Keratinocyte (primary cell): ENCODE results near the gene PARD3B. TPM values are rescaled to one million over a fixed set of nuclear protein-coding genes. Genes with fewer than 3 reads are reported as not detected.

Experiments
- DNase-seq: peaks from one replicate; pipeline ENCODE4 v3.0.0-alpha.2; 2011; ENCODE audit warnings: low read depth, missing footprints, low spot score
- FAIRE-seq: peaks from 2 replicates; lab custom pipeline; 2011; peaks lifted over from hg19 to GRCh38; lab: Jason Lieb, UNC
- H2AFZ ChIP-seq: 2 replicates; pipeline ENCODE4 v1.6.0; 2012; ENCODE audit warnings: low read length, control low read depth, inconsistent platforms; ENCODE audit not compliant: control insufficient read depth
- H3K27ac ChIP-seq: 2 replicates; pipeline ENCODE4 v1.5.1; 2011; ENCODE audit warnings: low read length; ENCODE audit not compliant: control insufficient read depth, insufficient read depth
- H3K27me3 ChIP-seq: 3 replicates; pipeline ENCODE4 v1.6.0; 2011; ENCODE audit warnings: low read length; ENCODE audit not compliant: control insufficient read depth, insufficient read depth; ENCODE audit errors: extremely low read depth
- H3K36me3 ChIP-seq, 2 experiments: 2 replicates in 1 of 2; 3 replicates in 1 of 2; pipeline ENCODE4 v1.5.1; 2011; ENCODE audit warnings: low read length in 2 of 2, mild to moderate bottlenecking in 1 of 2; ENCODE audit not compliant: control insufficient read depth in 2 of 2, insufficient read depth in 2 of 2; ENCODE audit errors: extremely low read depth in 1 of 2
- H3K4me1 ChIP-seq: 3 replicates; pipeline ENCODE4 v1.5.1; 2011; ENCODE audit warnings: low read length; ENCODE audit not compliant: control insufficient read depth, insufficient read depth; ENCODE audit errors: extremely low read depth
- H3K4me2 ChIP-seq: 3 replicates; pipeline ENCODE4 v1.6.0; 2011; ENCODE audit warnings: low read depth, low read length; ENCODE audit not compliant: control insufficient read depth, insufficient read depth; ENCODE audit errors: extremely low read depth
- H3K4me3 ChIP-seq, 3 experiments: fragments of 200-600 bp in 1 of 3; sonication (generic) in 1 of 3; 2 replicates in 2 of 3; 3 replicates in 1 of 3; pipeline ENCODE4 v1.5.1; 2011 to 2016; ENCODE audit warnings: low read length in 3 of 3, mild to moderate bottlenecking in 3 of 3, control low read depth in 2 of 3, inconsistent platforms in 1 of 3, low read depth in 1 of 3, mixed read lengths in 1 of 3, mixed run types in 1 of 3, moderate library complexity in 1 of 3; ENCODE audit not compliant: control insufficient read depth in 2 of 3, insufficient read depth in 2 of 3; ENCODE audit errors: extremely low read depth in 1 of 3
- H3K79me2 ChIP-seq: 2 replicates; pipeline ENCODE4 v1.6.0; 2012; ENCODE audit warnings: low read length; ENCODE audit not compliant: control insufficient read depth, insufficient read depth
- H3K9ac ChIP-seq: 3 replicates; pipeline ENCODE4 v1.6.0; 2011; ENCODE audit warnings: low read length; ENCODE audit not compliant: control insufficient read depth, insufficient read depth; ENCODE audit errors: extremely low read depth
- H3K9me1 ChIP-seq: 3 replicates; pipeline ENCODE4 v1.6.0; 2011; ENCODE audit warnings: low read length; ENCODE audit not compliant: control insufficient read depth, insufficient read depth; ENCODE audit errors: extremely low read depth
- H3K9me3 ChIP-seq: 2 replicates; pipeline ENCODE4 v1.5.1; 2012; ENCODE audit warnings: low read depth, low read length; ENCODE audit not compliant: control insufficient read depth
- H4K20me1 ChIP-seq: 3 replicates; pipeline ENCODE4 v1.6.0; 2011; ENCODE audit warnings: low read length; ENCODE audit not compliant: control insufficient read depth, insufficient read depth; ENCODE audit errors: extremely low read depth
- EZH2 ChIP-seq: IDR thresholded peaks from one replicate; pipeline ENCODE4 v1.6.1; 2012; ENCODE audit warnings: inconsistent platforms, mild to moderate bottlenecking, low read length, moderate library complexity
- dilution Hi-C: fragments of 300-500 bp; cut with MboI; formaldehyde crosslinking; loops from one replicate; pipeline ENCODE4 v1.7.0; 2020; ENCODE audit warnings: low sequenced_read_pairs; ENCODE audit not compliant: extremely low pct_ligation_motif_present
- polyA plus RNA-seq, 5 experiments: library from polyadenylated mRNA; depleted of rRNA in 3 of 5; stranded (reverse) in 3 of 5; stranded (forward) in 1 of 5; unstranded in 1 of 5; fragments of >200 nt; gene quantifications; 1 replicate in 1 of 5; 2 replicates in 3 of 5; 3 replicates in 1 of 5; pipeline versions ENCODE4 v1.2.1 to v1.2.3, GENCODE V29; 2011 to 2012; ENCODE audit warnings: missing spikeins in 2 of 5, low read depth in 1 of 5, low replicate concordance in 1 of 5
- TF ChIP-seq, protein P1 (sequence below), 3 experiments: IDR thresholded peaks in 1 of 3; conservative IDR thresholded peaks in 1 of 3; optimal IDR thresholded peaks in 1 of 3; 2 replicates in 2 of 3; 3 replicates in 1 of 3; pipeline versions ENCODE3 to v1.5.1; 2011; ENCODE audit warnings: low read length in 3 of 3, mild to moderate bottlenecking in 3 of 3, moderate library complexity in 2 of 3, control low read depth in 1 of 3, inconsistent platforms in 1 of 3; ENCODE audit not compliant: insufficient read depth in 2 of 3; ENCODE audit errors: extremely low read depth in 1 of 3

The PARD3B gene
- polyA plus RNA-seq, 1 donor (not counting 4 experiments of a cell fraction or from before 2014, with no cell fraction given), result 1.2 TPM

DNA sequence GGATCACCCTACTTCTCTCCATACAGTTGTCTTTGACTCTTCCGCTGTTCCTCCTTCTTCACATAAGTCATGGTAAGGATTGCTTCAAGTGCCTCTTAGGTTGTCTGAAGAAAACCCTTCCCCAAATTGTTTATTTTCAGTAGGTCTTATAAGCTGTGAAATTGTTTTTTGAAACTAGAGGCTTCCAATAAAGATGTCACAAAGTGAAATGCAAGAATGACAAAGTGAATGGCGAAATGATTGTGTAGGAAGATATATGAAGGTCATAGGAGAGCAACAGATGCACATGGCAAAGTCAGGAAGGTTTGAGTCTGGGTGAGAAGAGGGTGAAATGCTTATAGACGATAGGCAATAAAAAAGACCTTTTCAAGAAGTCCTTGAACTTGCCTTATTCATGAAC lies 548.8 kb downstream of the PARD3B start:
- H3K9ac ChIP-seq, result no peak overlapping the region
- H3K9me3 ChIP-seq, result no peaks in the 10 kb centered on the region
- FAIRE-seq (no peak), DNase-seq (no peak)
- no peak overlapping the region for H2AFZ ChIP-seq
- H3K36me3 ChIP-seq, result no peaks in the 10 kb centered on the region
- no peaks in the 10 kb centered on the region for H3K9me1 ChIP-seq
- no peak overlapping the region for H3K4me3 ChIP-seq
- no peaks in the 10 kb centered on the region for H3K79me2 ChIP-seq
- H3K4me1 ChIP-seq, result no peaks in the 10 kb centered on the region
- no peaks in the 10 kb centered on the region for H3K27me3 ChIP-seq
- dilution Hi-C loops, result no loop called here
- TF ChIP-seq, protein P1, sequence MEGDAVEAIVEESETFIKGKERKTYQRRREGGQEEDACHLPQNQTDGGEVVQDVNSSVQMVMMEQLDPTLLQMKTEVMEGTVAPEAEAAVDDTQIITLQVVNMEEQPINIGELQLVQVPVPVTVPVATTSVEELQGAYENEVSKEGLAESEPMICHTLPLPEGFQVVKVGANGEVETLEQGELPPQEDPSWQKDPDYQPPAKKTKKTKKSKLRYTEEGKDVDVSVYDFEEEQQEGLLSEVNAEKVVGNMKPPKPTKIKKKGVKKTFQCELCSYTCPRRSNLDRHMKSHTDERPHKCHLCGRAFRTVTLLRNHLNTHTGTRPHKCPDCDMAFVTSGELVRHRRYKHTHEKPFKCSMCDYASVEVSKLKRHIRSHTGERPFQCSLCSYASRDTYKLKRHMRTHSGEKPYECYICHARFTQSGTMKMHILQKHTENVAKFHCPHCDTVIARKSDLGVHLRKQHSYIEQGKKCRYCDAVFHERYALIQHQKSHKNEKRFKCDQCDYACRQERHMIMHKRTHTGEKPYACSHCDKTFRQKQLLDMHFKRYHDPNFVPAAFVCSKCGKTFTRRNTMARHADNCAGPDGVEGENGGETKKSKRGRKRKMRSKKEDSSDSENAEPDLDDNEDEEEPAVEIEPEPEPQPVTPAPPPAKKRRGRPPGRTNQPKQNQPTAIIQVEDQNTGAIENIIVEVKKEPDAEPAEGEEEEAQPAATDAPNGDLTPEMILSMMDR (optimal IDR thresholded peaks at IDR 0.05 in 1 of 3, IDR thresholded peaks at IDR 0.05 in 1 of 3, conservative IDR thresholded peaks at IDR 0.05 in 1 of 3; ENCODE audit: extremely low read depth in 1 of 3, insufficient read depth in 2 of 3, low read length in 3 of 3), result no peak
- no peak for TF ChIP-seq EZH2
- no peak overlapping the region for H3K4me2 ChIP-seq
- no peaks in the 10 kb centered on the region for H4K20me1 ChIP-seq
- H3K27ac ChIP-seq, result no peak overlapping the region

DNA sequence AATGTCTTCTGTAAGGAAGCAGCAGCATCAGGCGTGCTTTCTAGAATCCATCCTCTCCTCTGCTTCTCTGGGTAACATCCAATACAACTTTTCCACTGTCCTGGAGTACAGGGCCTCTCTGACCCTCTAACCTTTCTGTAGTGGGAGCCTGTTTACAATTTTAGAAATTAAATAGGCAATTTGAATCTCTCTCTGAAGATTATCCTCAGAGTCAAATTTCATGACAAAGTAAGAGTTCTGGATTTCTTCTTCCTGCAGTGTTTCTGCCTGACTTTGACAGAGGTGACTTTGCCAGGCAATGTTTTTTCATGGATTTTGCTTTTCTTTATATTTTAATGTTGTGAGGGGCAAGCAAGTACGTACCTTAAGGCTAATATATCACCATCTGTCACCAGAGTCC lies 558.4 kb downstream of the PARD3B start:
- DNase-seq, result no peak
- Histone ChIP-seq H3K79me2 (no peaks in the 10 kb centered on the region), H3K9ac (no peak overlapping the region), H4K20me1 (no peaks in the 10 kb centered on the region), H3K27me3 (no peaks in the 10 kb centered on the region), H3K9me3 (no peaks in the 10 kb centered on the region), H3K9me1 (no peaks in the 10 kb centered on the region), H3K4me1 (no peaks in the 10 kb centered on the region), H2AFZ (no peak overlapping the region), H3K4me3 (no peak overlapping the region), H3K4me2 (no peak overlapping the region), H3K36me3 (no peaks in the 10 kb centered on the region), H3K27ac (no peak overlapping the region)
- TF ChIP-seq, protein P1 (optimal IDR thresholded peaks at IDR 0.05 in 1 of 3, IDR thresholded peaks at IDR 0.05 in 1 of 3, conservative IDR thresholded peaks at IDR 0.05 in 1 of 3; ENCODE audit: extremely low read depth in 1 of 3, insufficient read depth in 2 of 3, low read length in 3 of 3), result no peak
- TF ChIP-seq EZH2, result no peak
- dilution Hi-C loops, result no loop called here
- FAIRE-seq, result no peak
